GM19099 (cell line): ENCODE data around the gene HERC3.

Experiments used
- POLR2A ChIP-seq: IDR thresholded peaks from 3 replicates; pipeline ENCODE4 v1.6.1; 2011; ENCODE audit warnings: low read depth; ENCODE audit not compliant: insufficient read length; ENCODE audit errors: extremely low read depth

The HERC3 gene

GRCh38 chr4:88719381-88719780 lies 127.1 kb downstream of the HERC3 start:
- TF ChIP-seq POLR2A, result no peak

DNA sequence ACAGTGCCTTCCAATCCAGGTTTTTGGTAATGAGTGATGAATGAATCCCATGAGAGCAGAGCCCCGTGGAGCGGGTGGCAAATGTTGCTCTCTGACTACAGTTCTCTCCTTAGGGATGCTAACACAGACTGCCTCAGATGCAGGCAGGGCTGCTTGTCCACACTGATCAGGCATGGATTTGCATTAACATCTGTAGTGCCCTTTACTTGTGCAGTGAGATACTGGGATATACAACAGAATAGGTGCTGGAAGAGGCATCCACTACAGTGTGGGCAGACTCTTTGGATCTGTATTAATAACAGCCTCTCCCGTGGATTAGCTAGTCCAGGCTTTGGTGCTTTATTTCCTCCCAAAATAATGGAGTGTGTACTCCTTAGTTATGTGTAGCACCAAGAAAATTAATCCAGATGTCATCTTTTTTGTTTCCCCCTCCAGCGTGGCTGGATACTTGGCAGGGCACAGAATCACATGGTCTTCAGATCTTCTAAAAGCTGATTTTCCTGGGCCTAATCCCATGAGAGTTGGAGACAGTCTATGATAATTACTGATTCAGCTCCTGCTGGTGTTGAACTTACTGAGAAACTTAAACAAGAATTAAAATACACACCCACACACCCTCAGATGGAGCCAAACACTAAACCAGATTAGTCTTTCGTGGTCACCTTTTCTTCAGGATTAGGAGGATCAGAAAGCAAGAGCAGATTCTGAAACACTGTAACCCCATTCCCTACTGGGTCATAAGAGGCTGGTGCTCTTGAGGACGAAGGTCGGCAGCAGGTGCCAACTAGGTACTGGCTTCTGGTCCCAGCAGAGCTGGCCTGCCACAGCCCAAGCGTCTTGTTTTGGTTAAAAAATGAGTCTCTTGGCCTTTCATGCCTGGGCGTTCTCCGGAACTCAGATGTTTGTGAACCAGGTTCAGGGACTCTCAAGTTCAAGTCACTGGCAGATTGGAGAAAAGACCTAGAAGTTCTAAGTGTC lies 128.5 kb downstream of the HERC3 start:
- no peak for TF ChIP-seq POLR2A

- TF ChIP-seq POLR2A, result no peak
These were observed 130.0 kb downstream of the HERC3 start for GRCh38 chr4:88722276-88722780.

- no peak for TF ChIP-seq POLR2A
These were observed 130.5 kb downstream of the HERC3 start for GRCh38 chr4:88722828-88723227.

DNA sequence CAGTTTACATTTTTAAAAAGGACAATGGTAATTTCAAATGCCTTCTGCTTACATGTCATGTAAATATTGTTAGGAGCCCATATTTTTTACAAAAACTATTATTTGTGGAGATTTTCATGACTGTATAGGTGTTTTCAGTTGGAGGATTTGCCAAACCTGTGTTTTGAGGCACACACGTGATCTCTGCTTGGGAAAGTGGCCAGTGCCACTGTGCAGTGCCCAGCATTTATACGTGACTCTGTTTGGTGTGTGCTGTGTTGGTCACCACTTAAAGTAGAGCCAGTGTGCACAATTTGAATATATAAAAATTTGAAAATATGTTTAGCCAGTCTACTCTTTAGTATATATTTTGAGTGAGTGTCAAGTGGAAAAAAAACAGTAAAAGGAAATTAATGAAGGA lies 132.1 kb downstream of the HERC3 start:
- TF ChIP-seq POLR2A, result no peak

GRCh38 chr4:88725143-88725542 lies 132.9 kb downstream of the HERC3 start:
- TF ChIP-seq POLR2A, result no peak

DNA sequence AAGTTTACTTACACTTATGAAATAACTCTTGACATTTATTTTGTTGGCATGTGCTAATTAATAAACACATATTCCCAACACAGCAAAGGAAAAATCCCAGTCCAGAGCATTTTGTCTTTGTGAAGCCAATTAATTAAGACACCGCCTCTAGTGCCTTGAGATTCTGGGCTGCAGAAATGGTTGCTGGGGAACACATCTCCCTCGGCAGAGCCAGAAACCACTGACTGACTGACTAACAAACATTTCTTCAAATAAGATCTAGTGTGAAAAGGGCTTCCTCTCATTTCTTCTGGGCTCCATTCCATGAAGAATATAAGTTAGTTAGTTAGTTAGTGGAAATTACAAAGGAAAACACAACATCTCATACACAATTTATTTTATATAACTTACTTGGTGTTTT lies 133.7 kb downstream of the HERC3 start:
- no peak for TF ChIP-seq POLR2A

DNA sequence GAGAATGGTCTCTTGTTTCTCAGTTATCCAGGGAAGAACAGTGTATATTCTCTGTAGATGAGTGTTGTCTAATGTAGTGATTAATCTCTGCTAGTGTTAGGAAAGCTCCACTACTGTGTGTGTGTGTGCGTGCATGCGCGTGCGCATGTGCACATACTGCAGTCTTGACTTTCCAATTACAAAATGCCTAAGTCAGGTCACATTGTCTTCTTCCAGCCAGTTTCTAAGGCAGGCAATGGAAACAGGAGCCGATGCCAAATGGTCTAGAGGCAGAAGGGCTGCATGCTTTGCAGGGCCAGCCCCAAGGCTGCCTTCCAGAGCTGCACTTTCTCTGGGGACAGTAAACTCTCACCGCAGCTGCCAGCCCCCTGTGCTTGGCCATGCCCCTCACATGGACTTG lies 135.9 kb downstream of the HERC3 start:
- no peak for TF ChIP-seq POLR2A

GRCh38 chr4:88729146-88729760 lies 137.0 kb downstream of the HERC3 start:
- TF ChIP-seq POLR2A, result no peak

GRCh38 chr4:88730811-88731210 lies 138.5 kb downstream of the HERC3 start:
- no peak for TF ChIP-seq POLR2A

DNA sequence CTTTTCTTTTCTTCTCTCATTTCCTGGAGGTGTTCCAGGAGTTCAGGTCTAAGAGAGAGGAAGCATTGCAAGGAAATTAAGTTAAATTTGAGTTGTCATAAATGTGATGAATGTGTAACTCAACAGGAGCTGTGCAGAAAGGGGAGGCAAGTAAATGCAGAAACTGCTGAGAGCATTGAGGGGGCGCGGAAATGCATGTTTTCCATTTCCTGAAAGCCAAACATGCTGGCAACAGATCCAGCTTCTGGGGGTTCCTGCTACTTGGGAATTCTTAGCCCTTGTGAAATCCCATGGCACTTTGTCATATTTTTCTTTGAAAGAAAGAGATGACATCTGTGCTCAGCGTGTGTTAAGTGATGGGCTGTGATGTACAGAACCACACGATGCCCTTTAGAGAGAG lies 139.1 kb downstream of the HERC3 start:
- TF ChIP-seq POLR2A, result no peak

DNA sequence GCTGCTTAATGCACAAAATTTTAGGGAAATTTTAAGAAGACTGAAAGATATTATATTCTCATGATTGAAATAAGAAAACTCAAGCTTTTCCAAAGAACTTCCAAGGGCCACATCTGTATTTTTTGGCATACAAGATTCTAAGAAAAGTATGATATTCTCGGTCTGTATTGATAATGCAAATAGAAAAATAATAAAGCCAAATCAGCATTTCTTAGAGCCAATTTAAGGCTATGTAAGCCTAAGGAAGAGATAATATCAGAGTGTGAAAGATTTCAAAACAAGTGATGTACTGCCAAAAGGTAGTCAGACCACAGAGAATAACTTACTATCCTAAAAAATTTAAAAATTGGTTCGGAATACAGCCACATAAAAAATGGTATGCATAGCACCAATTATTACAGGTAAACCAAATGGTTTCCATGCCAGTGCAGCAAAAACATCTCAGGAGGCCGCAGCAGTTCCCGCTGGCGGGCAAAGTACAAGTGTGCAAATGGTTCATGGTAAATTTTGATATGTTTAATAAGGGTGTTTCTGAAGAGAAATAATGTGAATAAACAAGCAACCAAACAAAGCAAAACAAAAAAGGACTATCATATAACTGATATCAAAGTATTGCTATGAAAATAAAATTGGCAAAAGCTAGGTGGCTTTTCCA lies 140.6 kb downstream of the HERC3 start:
- TF ChIP-seq POLR2A, result no peak

DNA sequence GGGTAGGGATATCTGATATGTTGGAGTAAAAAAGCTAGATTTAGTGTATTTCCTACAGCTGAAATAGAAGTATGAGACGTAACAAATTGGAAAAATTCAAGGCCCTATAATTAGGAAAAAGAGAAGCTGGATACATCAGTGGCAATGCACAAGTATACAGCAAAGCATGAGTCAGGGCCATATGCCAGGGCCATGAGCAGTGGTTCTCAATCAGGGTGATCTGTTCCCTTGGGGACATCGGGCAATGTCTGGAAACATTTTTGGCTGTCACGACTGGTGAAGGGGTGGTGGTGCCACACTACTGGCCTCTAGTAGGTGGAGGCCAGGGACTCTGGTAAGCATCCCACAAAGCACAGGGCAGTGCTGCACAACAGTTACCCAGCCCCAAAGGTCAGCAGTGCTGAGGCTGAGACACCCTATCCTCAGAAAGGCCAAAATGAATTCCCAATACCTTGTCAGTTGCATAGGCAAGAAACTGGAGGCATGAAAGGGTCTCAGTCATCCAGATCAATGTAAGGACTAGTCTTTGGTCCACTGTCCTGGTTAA lies 142.2 kb downstream of the HERC3 start:
- TF ChIP-seq POLR2A, result no peak

- no peak for TF ChIP-seq POLR2A
These were observed 143.3 kb downstream of the HERC3 start for GRCh38 chr4:88735564-88735963.

- no peak for TF ChIP-seq POLR2A
These were observed 144.0 kb downstream of the HERC3 start for GRCh38 chr4:88736264-88736663.

DNA sequence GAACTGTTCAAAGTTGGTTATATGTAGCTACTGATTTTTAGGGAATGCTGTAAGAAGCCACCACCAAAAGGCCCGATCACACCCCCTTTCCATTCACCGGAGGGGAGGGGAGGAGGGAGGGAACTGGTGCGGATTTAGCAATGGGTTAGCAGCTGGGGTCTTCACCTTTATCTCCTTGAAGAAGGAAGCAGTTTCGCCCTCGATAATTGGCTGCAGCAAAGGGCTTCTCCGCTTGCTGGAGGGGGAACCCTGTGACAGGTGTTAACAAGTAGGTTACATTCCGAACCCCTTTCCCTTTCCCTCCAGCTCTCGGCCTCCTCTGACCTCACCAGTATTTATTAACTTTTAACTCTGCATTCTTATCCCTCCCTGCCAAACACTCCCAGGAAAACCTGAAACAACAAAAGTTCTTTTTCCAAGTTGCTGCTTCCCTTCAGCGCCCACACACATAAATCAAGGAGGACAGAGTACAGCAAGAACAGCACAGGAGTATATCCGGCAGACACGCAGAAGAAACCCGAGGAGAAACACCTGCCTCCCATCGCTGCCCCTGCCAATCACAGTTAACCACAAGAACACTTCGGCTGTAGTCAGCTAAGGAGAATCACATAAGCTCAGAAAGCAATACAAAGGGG lies 145.1 kb downstream of the HERC3 start:
- TF ChIP-seq POLR2A, result no peak

DNA sequence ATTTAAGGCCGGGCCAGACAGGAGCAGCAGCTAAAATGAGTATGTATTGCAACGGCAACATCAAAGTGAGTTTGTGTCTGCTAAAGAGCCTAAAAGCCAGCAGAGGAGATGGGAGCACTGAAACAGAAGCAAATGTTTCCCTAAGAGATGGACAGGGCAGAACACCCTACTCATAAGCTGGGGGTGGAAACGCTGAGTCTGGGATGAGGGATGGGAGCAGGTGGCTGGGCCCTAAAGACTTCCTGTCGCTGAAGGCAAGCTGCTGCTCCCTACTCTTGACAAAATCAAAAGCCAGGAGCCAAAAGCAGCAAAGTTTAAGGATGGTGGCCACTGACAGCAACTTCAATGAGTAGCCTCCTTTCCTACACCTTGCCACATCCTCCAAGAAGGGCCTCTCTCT lies 145.9 kb downstream of the HERC3 start:
- no peak for TF ChIP-seq POLR2A
